OCI-LY1 (cell line): ENCODE data around the gene FAF1.

ENCODE experiments used
- CTCF ChIP-seq: fragments of 200-600 bp; sonication (generic), shearing (Covaris generic); IDR thresholded peaks from 2 replicates; pipeline ENCODE4 v1.5.1; 2017; ENCODE audit warnings: mild to moderate bottlenecking, antibody characterized with exemption, low read length, moderate library complexity, mixed read lengths
- EZH2 ChIP-seq: fragments of 200-600 bp; sonication (generic), shearing (Covaris generic); IDR thresholded peaks from 2 replicates; pipeline ENCODE4 v1.8.0; 2017; ENCODE audit warnings: borderline replicate concordance, mixed run types, mild to moderate bottlenecking, antibody characterized with exemption, low read length, moderate library complexity, mixed read lengths

GRCh38 chr1:50527249-50527986, 432.6 kb downstream of the FAF1 start:
- TF ChIP-seq CTCF, result no peak
- TF ChIP-seq EZH2, result no peak
